ENCODE measurements around the gene MYO16.

The MYO16 gene

DNA sequence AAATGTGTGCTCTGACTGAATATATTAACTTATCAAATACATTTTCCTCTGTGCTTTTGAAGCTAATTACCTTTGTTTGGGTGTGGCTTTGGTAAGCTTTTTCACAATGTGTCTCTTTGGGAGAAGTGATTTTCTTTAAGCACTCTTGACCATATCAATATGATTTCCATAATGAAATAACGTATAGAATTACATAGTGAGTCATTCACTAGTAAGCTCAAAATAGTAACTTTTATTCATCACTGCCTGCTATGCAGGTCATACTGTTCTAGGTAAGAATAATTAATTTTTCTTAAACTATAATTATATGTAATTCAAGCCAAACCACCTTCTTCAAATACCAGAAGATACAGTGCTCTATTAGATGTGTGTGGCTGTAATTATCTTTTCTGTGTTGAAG is 480.7 kb downstream of the MYO16 start:
- no peak for DNase-seq (ENCODE audit: low spot score)
- in situ Hi-C loops (cut with MboI; ENCODE audit: low sequenced_read_pairs, unreplicated experiment), result no loop called here
- TF ChIP-seq, protein P1, sequence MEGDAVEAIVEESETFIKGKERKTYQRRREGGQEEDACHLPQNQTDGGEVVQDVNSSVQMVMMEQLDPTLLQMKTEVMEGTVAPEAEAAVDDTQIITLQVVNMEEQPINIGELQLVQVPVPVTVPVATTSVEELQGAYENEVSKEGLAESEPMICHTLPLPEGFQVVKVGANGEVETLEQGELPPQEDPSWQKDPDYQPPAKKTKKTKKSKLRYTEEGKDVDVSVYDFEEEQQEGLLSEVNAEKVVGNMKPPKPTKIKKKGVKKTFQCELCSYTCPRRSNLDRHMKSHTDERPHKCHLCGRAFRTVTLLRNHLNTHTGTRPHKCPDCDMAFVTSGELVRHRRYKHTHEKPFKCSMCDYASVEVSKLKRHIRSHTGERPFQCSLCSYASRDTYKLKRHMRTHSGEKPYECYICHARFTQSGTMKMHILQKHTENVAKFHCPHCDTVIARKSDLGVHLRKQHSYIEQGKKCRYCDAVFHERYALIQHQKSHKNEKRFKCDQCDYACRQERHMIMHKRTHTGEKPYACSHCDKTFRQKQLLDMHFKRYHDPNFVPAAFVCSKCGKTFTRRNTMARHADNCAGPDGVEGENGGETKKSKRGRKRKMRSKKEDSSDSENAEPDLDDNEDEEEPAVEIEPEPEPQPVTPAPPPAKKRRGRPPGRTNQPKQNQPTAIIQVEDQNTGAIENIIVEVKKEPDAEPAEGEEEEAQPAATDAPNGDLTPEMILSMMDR (IDR thresholded peaks at IDR 0.05; ENCODE audit: borderline replicate concordance, control extremely low read depth, extremely low read depth, insufficient read depth, missing control alignments), result no peak

- no peak for DNase-seq (ENCODE audit: low spot score)
- TF ChIP-seq, protein P1 (IDR thresholded peaks at IDR 0.05; ENCODE audit: borderline replicate concordance, control extremely low read depth, extremely low read depth, insufficient read depth, missing control alignments), result no peak
- in situ Hi-C loops (cut with MboI; ENCODE audit: low sequenced_read_pairs, unreplicated experiment), result no loop called here
Measured at GRCh38 chr13:109111141-109111540, 481.7 kb downstream of the MYO16 start.

DNA sequence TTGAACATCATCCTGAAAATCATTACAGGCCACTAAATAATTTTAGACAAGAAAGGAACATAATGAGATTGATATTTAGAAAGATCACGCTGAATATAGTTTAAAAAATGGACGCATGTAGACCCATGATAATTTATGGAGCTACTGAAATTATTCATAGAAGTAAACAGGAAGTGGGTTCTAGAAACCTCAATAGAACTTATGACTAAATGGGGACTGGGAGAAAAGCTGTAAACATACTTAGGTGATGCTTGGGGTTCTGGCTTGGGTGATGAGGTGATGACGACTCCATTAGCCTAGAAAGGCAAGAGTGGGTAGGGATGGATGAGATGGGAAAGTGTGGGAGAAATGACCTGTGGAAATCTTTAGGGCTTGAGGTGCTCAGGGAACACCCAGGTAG is 484.0 kb downstream of the MYO16 start:
- DNase-seq (ENCODE audit: low spot score), result no peak
- TF ChIP-seq, protein P1 (IDR thresholded peaks at IDR 0.05; ENCODE audit: borderline replicate concordance, control extremely low read depth, extremely low read depth, insufficient read depth, missing control alignments), result no peak
- in situ Hi-C loops (cut with MboI; ENCODE audit: low sequenced_read_pairs, unreplicated experiment), result no loop called here

- in situ Hi-C loops (cut with MboI; ENCODE audit: low sequenced_read_pairs, unreplicated experiment), result no loop called here
- TF ChIP-seq, protein P1 (IDR thresholded peaks at IDR 0.05; ENCODE audit: borderline replicate concordance, control extremely low read depth, extremely low read depth, insufficient read depth, missing control alignments), result no peak
- DNase-seq (ENCODE audit: low spot score), result no peak
Measured at GRCh38 chr13:109114162-109114561, 484.8 kb downstream of the MYO16 start.

DNA sequence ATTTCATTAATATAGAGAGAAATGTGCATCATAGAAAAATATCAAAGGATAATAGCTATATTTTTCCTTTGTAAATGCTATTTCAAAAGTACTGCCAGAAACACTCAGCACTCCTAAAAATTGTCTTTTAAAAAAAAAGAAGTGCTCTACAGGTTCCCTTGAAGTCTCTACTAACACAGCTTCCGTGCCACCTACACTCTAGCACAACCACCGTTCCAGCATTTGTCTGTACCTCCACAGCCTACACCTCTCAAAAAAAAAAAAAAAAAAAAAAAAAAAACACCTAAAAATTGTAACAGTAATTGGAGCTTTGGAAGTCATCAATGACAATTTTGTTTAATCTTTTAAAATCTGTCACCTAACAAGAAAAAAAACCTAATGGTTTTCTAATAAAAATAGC is 485.6 kb downstream of the MYO16 start:
- TF ChIP-seq, protein P1 (IDR thresholded peaks at IDR 0.05; ENCODE audit: borderline replicate concordance, control extremely low read depth, extremely low read depth, insufficient read depth, missing control alignments), result no peak
- no peak for DNase-seq (ENCODE audit: low spot score)

DNA sequence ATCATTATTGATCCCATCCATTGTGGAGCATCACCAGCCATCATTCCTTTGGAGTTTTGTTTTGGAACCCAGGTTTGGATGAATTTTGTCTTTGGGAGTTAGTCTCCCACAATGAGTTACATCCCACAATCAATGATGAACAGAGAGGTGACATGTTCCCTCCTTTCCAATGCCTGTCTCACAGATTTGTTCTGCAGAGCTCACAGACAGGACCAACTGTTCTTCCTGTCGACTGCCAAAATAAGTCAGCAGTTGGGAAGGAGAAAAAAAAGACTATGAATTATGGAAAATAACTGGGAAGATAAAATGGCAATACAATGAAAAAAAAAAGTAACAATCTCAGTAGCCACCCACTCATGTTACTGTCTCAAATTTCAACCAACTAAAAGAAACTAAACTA is 489.1 kb downstream of the MYO16 start:
- in situ Hi-C loops (cut with MboI; ENCODE audit: low sequenced_read_pairs, unreplicated experiment), result no loop called here
- TF ChIP-seq, protein P1 (IDR thresholded peaks at IDR 0.05; ENCODE audit: borderline replicate concordance, control extremely low read depth, extremely low read depth, insufficient read depth, missing control alignments), result no peak
- DNase-seq (ENCODE audit: low spot score), result no peak

More for the DNA sequence above, 485.6 kb downstream of the MYO16 start:
- in situ Hi-C loops (cut with MboI; ENCODE audit: low sequenced_read_pairs, unreplicated experiment), result no loop called here

DNA sequence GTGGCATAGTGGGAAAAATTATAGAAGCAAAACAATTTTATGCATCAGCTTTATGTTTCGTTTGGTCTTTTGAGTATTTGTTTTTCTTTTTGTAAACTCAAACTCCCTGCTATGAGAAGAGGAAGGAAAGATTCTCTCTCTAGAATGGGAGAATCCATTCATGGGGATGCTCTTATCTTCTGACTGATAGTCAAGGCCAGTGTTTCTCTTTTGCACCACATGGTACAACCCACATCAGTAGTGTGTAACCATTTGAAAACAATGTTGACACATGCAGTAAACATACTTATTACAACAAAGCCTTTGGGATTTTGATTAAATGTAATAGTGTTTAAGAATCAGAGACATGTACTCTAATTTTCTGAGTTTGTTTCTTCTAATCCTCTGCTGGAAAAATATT is 490.5 kb downstream of the MYO16 start:
- TF ChIP-seq, protein P1 (IDR thresholded peaks at IDR 0.05; ENCODE audit: borderline replicate concordance, control extremely low read depth, extremely low read depth, insufficient read depth, missing control alignments), result no peak
- in situ Hi-C loops (cut with MboI; ENCODE audit: low sequenced_read_pairs, unreplicated experiment), result no loop called here
- DNase-seq (ENCODE audit: low spot score), result no peak

Measured in GM13976 (cell line).